Measurements from ENCODE around the gene NPHP4.
A peak's percentile ranks its signal among the peaks of the same experiment; 100 is the strongest.
"Not testable (repeated sequence)": the region's sequence is repeated elsewhere in the genome, so short reads cannot be mapped to it uniquely, and the experiment has no call there.

Gene NPHP4

GRCh38 chr1:5927506-5928370 lies 64.5 kb downstream of the NPHP4 start:
- DNase-seq, result no peak

- DNase-seq, result no peak
Measured at GRCh38 chr1:5926686-5927435, 65.4 kb downstream of the NPHP4 start.

GRCh38 chr1:5922700-5923330 lies 69.4 kb downstream of the NPHP4 start:
- not testable (repeated sequence) for DNase-seq

- DNase-seq, result no peak
Measured at GRCh38 chr1:5921671-5922070, 70.6 kb downstream of the NPHP4 start.

- DNase-seq, result no peak
Measured at GRCh38 chr1:5921129-5921528, 71.1 kb downstream of the NPHP4 start.

- DNase-seq, result no peak
Measured at GRCh38 chr1:5920201-5920600, 72.0 kb downstream of the NPHP4 start.

GRCh38 chr1:5918275-5918649 lies 74.0 kb downstream of the NPHP4 start:
- DNase-seq, result no peak

GRCh38 chr1:5917591-5918274 lies 74.5 kb downstream of the NPHP4 start:
- DNase-seq, result no peak

GRCh38 chr1:5917281-5917590 lies 75.0 kb downstream of the NPHP4 start:
- DNase-seq, result no peak

- DNase-seq, result no peak
Measured at GRCh38 chr1:5916572-5917280, 75.5 kb downstream of the NPHP4 start.

- peak; percentile 52 for DNase-seq
Measured at GRCh38 chr1:5915587-5916571, 76.3 kb downstream of the NPHP4 start.

- DNase-seq, result no peak
Measured at GRCh38 chr1:5914676-5915365, 77.4 kb downstream of the NPHP4 start.

- DNase-seq, result no peak
Measured at GRCh38 chr1:5913876-5914275, 78.3 kb downstream of the NPHP4 start.

- no peak for DNase-seq
Measured at GRCh38 chr1:5913078-5913845, 79.0 kb downstream of the NPHP4 start.

GRCh38 chr1:5911871-5912271 lies 80.4 kb downstream of the NPHP4 start:
- no peak for DNase-seq

GRCh38 chr1:5911157-5911556 lies 81.1 kb downstream of the NPHP4 start:
- no peak for DNase-seq

- no peak for DNase-seq
Measured at GRCh38 chr1:5910666-5911065, 81.6 kb downstream of the NPHP4 start.

GRCh38 chr1:5910276-5910620 lies 82.0 kb downstream of the NPHP4 start:
- no peak for DNase-seq

GRCh38 chr1:5909576-5910275 lies 82.5 kb downstream of the NPHP4 start:
- DNase-seq, result no peak

All from amniotic stem cell (primary cell).